ENCODE data around the gene RCL1. TPM values are rescaled to one million over a fixed set of nuclear protein-coding genes. Genes with fewer than 3 reads are reported as not detected.

RCL1 gene
- total and polyA plus RNA-seq, 7 experiments from 2014 or later = 21.5 to 39.4 (median 24.2) TPM

DNA sequence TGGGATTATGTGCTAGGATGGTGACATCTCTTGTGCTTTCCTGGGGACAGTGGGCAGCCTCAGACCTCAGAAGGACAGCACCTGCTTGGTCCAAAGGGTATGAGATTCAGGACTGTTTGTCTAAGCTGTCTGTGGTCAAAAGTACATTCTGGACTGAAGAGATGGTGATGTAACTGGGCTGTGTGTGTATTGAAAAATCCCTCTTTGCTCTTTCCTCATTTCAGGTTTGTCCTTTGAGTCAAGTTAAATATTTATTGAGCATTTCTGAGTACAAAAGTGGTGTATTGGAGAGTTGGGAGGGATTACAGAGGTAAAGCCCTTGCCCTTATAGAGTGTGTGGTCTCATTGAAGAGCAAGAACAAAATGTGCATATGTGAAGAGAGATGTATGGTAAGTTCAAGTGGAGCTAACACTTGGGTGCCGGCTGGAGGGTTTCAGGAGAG is 46.7 kb downstream of the RCL1 start:
- peak overlapping the region in 1 of 9 donors; percentile 0 for H3K27ac Mint-ChIP-seq
- DNase-seq = no peak
- peaks cover 0 to 54% (median 5%) of the 10 kb centered on the region in 3 experiments for H3K36me3 ChIP-seq (ENCODE audit: control insufficient read depth in 2 of 3, insufficient read depth in 3 of 3, low read length in 3 of 3)
- H3K4me1 ChIP-seq (ENCODE audit: control insufficient read depth in 2 of 2, insufficient read depth in 2 of 2, low read length in 2 of 2) = no peaks in the 10 kb centered on the region
- H3K4me1 Mint-ChIP-seq = peaks cover 4 to 61% (median 11%) of the 10 kb centered on the region in 7 donors
- ChIA-PET POLR2A (no interaction called here), CTCF (no interaction called here)
- ATAC-seq = no peak
- peaks cover 28 to 62% (median 43%) of the 10 kb centered on the region in 5 donors for H3K36me3 Mint-ChIP-seq
- H3K4me3 Mint-ChIP-seq = no peak overlapping the region
- H3K27me3 ChIP-seq (ENCODE audit: control insufficient read depth in 2 of 2, insufficient read depth in 2 of 2, low read length in 2 of 2) = no peaks in the 10 kb centered on the region
- H3K9me3 Mint-ChIP-seq = no peaks in the 10 kb centered on the region
- H3K4me3 ChIP-seq (ENCODE audit: low read length) = no peak overlapping the region
- H3K27me3 Mint-ChIP-seq = no peaks in the 10 kb centered on the region
- no peaks in the 10 kb centered on the region for H3K9me3 ChIP-seq (ENCODE audit: control insufficient read depth in 2 of 3, low read length in 3 of 3)
- intact Hi-C loops (cut with micrococcal nuclease) = loop anchor here in 1 of 2 donors (10.0 kb wide), 1 partner anchor 75 kb away; no protein-coding TSS in a partner anchor
- H3K27ac ChIP-seq (ENCODE audit: low read depth, low read length) = no peak overlapping the region

DNA sequence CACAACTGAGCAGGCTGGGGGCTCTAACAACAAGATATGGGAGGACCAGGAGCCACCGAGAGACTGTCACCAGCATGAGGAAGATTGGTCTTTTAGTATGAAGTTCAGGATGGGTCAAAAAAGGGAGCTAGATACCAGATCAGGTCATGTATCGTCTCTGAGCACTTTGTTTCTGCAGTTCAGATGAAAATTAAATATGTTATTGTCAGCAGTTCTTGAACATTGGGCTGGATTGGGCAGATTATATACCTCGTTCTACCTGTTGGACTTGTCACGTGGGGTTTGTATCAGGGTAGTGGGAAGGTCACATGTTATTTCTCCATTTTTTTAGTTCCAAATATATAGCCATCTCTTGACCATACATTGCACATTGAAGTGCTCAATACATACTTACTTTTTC is 47.3 kb downstream of the RCL1 start:
- no peaks in the 10 kb centered on the region for H3K9me3 ChIP-seq (ENCODE audit: control insufficient read depth in 2 of 3, low read length in 3 of 3)
- H3K36me3 ChIP-seq (ENCODE audit: control insufficient read depth in 2 of 3, insufficient read depth in 3 of 3, low read length in 3 of 3) = peaks cover 0 to 54% (median 5%) of the 10 kb centered on the region in 3 experiments
- intact Hi-C loops (cut with micrococcal nuclease) = no loop called here
- H3K27ac Mint-ChIP-seq = no peak overlapping the region
- H3K9me3 Mint-ChIP-seq = no peaks in the 10 kb centered on the region
- H3K27ac ChIP-seq (ENCODE audit: low read depth, low read length) = no peak overlapping the region
- ChIA-PET POLR2A (no interaction called here), CTCF (no interaction called here)
- H3K36me3 Mint-ChIP-seq = peaks cover 23 to 62% (median 43%) of the 10 kb centered on the region in 5 donors
- no peaks in the 10 kb centered on the region for H3K4me1 ChIP-seq (ENCODE audit: control insufficient read depth in 2 of 2, insufficient read depth in 2 of 2, low read length in 2 of 2)
- DNase-seq (no peak), ATAC-seq (no peak)
- H3K4me3 ChIP-seq (ENCODE audit: low read length) = no peak overlapping the region
- H3K4me3 Mint-ChIP-seq = no peak overlapping the region
- H3K27me3 ChIP-seq (ENCODE audit: control insufficient read depth in 2 of 2, insufficient read depth in 2 of 2, low read length in 2 of 2) = no peaks in the 10 kb centered on the region
- peaks cover 4 to 63% (median 11%) of the 10 kb centered on the region in 7 donors for H3K4me1 Mint-ChIP-seq
- H3K27me3 Mint-ChIP-seq = no peaks in the 10 kb centered on the region

DNA sequence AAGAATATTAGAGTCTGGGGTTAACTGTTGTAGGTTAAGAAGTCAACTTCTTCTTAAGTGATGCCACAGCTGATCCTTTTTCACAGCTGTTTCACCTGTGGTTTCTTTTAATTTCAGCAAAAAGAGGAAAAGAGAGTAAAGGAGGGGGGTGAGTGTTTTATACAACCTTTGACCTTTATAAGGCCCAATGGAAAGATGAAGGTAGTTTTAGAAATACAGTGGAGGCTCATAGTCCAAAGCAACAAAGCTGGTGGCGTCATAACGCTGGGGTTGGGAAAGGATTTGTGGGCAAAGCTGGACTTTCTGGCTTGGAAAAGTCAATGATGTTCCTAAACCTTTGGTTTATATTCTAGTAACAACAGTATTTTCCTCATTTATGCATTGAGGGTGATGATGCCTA is 49.5 kb downstream of the RCL1 start:
- no peak for ATAC-seq
- intact Hi-C loops (cut with micrococcal nuclease) = no loop called here
- no peak for DNase-seq
- peaks cover 3 to 51% (median 4%) of the 10 kb centered on the region in 7 donors for H3K4me1 Mint-ChIP-seq
- H3K4me3 Mint-ChIP-seq = no peak overlapping the region
- no peaks in the 10 kb centered on the region for H3K27me3 ChIP-seq (ENCODE audit: control insufficient read depth in 2 of 2, insufficient read depth in 2 of 2, low read length in 2 of 2)
- H3K4me1 ChIP-seq (ENCODE audit: control insufficient read depth in 2 of 2, insufficient read depth in 2 of 2, low read length in 2 of 2) = no peaks in the 10 kb centered on the region
- POLR2A ChIA-PET = no interaction called here
- CTCF ChIA-PET = no interaction called here
- H3K36me3 Mint-ChIP-seq = peaks cover 19 to 60% (median 39%) of the 10 kb centered on the region in 5 donors
- H3K9me3 ChIP-seq (ENCODE audit: control insufficient read depth in 2 of 3, low read length in 3 of 3) = no peaks in the 10 kb centered on the region
- H3K27ac Mint-ChIP-seq = peak overlapping the region in 2 of 9 donors; percentile 15 to 56
- peaks cover 3 to 56% (median 10%) of the 10 kb centered on the region in 3 experiments for H3K36me3 ChIP-seq (ENCODE audit: control insufficient read depth in 2 of 3, insufficient read depth in 3 of 3, low read length in 3 of 3)
- no peak overlapping the region for H3K4me3 ChIP-seq (ENCODE audit: low read length)
- H3K27me3 Mint-ChIP-seq = no peaks in the 10 kb centered on the region
- H3K27ac ChIP-seq (ENCODE audit: low read depth, low read length) = no peak overlapping the region
- H3K9me3 Mint-ChIP-seq = no peaks in the 10 kb centered on the region

DNA sequence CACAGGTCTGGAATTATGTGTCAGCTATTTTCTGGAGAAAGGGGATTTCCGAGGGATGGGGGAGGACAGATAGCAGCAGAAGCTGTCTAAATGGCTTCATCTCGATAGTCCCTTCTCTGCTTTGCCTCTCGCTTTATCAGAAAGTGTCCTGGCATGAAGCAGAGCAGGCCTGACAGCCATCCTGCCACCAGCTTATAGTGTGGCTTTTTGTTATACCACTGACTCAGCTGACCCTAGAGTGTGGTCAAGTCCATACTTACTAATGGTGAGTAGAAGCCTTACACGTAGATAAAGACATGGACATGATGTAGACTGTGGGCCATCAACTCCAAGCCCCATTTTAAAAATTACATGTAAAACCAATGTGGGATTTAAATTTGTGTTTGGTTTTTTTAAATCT is 50.0 kb downstream of the RCL1 start:
- H3K4me3 ChIP-seq (ENCODE audit: low read length) = no peak overlapping the region
- H3K4me1 ChIP-seq (ENCODE audit: control insufficient read depth in 2 of 2, insufficient read depth in 2 of 2, low read length in 2 of 2) = no peaks in the 10 kb centered on the region
- intact Hi-C loops (cut with micrococcal nuclease) = no loop called here
- H3K9me3 Mint-ChIP-seq = no peaks in the 10 kb centered on the region
- no peaks in the 10 kb centered on the region for H3K27me3 ChIP-seq (ENCODE audit: control insufficient read depth in 2 of 2, insufficient read depth in 2 of 2, low read length in 2 of 2)
- peaks cover 19 to 54% (median 39%) of the 10 kb centered on the region in 5 donors for H3K36me3 Mint-ChIP-seq
- ATAC-seq = no peak
- POLR2A ChIA-PET = no interaction called here
- H3K27ac Mint-ChIP-seq = peak overlapping the region in 1 of 9 donors; percentile 38
- H3K36me3 ChIP-seq (ENCODE audit: control insufficient read depth in 2 of 3, insufficient read depth in 3 of 3, low read length in 3 of 3) = peaks cover 3 to 60% (median 10%) of the 10 kb centered on the region in 3 experiments
- CTCF ChIA-PET = no interaction called here
- H3K9me3 ChIP-seq (ENCODE audit: control insufficient read depth in 2 of 3, low read length in 3 of 3) = no peaks in the 10 kb centered on the region
- peaks cover 3 to 46% (median 4%) of the 10 kb centered on the region in 7 donors for H3K4me1 Mint-ChIP-seq
- H3K27ac ChIP-seq (ENCODE audit: low read depth, low read length) = no peak overlapping the region
- no peak for DNase-seq
- H3K4me3 Mint-ChIP-seq = no peak overlapping the region
- no peaks in the 10 kb centered on the region for H3K27me3 Mint-ChIP-seq

DNA sequence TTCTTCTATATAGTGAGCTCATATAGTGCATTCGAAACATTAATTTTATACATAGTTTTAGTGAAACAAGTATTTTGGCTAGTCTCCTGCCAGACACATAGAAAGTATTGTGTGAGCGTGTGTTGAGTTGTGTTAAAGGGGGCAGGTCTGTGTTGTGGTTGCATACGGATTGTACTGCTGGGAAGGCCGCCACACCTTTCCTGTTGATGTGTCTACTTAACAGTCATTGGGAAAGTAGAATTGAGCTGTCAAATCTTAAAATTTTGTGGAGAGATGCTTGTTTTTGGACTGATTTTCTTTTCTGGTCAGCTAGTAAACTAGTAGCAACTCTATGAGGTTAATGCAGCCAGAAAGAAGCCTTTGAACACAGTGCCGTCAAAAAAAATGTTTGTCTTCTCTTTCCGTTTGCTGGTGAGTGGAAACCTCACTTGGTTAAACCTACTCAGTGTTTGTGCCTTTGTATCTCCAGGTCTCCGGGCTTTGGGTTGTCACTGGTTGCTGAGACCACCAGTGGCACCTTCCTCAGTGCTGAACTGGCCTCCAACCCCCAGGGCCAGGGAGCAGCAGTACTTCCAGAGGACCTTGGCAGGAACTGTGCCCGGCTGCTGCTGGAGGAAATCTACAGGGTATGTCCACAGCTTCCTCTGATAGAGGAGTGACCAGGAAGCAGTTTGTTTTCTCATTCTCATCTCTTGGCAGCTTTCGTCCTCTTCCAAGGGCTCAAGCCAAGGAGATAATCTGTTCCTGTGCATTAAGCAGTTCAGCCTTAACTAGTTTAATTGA is 51.5 kb downstream of the RCL1 start:
- Mint-ChIP-seq H3K4me3 (peak overlapping the region in 1 of 10 donors; percentile 42), H3K9me3 (no peaks in the 10 kb centered on the region), H3K27ac (peak overlapping the region in 4 of 9 donors; percentile 1 to 66 (median 49)), H3K36me3 (peaks cover 15 to 45% (median 35%) of the 10 kb centered on the region in 5 donors), H3K27me3 (no peaks in the 10 kb centered on the region), H3K4me1 (peaks cover 3 to 39% (median 4%) of the 10 kb centered on the region in 7 donors)
- intact Hi-C loops (cut with micrococcal nuclease) = no loop called here
- ChIA-PET CTCF (interaction anchor here (0.6 kb wide), 1 partner anchor 918 kb away, joined by 3 read pairs; no protein-coding TSS in a partner anchor), POLR2A (no interaction called here)
- DNase-seq (no peak), ATAC-seq (no peak)
- Histone ChIP-seq H3K36me3 (ENCODE audit: control insufficient read depth in 2 of 3, insufficient read depth in 3 of 3, low read length in 3 of 3) (peaks cover 3 to 65% (median 10%) of the 10 kb centered on the region in 3 experiments), H3K27me3 (ENCODE audit: control insufficient read depth in 2 of 2, insufficient read depth in 2 of 2, low read length in 2 of 2) (no peaks in the 10 kb centered on the region), H3K27ac (ENCODE audit: low read depth, low read length) (no peak overlapping the region), H3K4me3 (ENCODE audit: low read length) (no peak overlapping the region), H3K4me1 (ENCODE audit: control insufficient read depth in 2 of 2, insufficient read depth in 2 of 2, low read length in 2 of 2) (no peaks in the 10 kb centered on the region), H3K9me3 (ENCODE audit: control insufficient read depth in 2 of 3, low read length in 3 of 3) (no peaks in the 10 kb centered on the region)

DNA sequence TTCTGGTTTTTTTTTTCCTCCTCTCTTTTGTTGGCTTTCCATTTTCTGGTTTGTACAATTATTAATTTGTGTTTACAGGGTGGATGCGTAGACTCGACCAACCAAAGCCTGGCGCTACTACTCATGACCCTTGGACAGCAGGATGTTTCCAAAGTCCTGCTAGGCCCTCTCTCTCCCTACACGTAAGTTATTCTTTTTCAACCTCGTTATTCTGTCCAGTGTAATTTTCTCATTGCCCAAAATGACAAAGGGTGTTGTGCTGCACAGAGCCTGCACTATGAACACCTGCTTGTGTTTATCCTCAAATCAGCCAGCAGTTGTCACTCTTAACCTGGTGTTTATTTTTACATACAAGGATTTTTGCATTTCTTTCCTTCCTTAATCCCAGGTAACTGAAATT is 56.6 kb downstream of the RCL1 start:
- ATAC-seq (no peak), DNase-seq (no peak)
- Mint-ChIP-seq H3K4me3 (no peak overlapping the region), H3K4me1 (peaks cover 0 to 20% (median 0%) of the 10 kb centered on the region in 7 donors), H3K27me3 (no peaks in the 10 kb centered on the region), H3K27ac (no peak overlapping the region), H3K9me3 (no peaks in the 10 kb centered on the region), H3K36me3 (peaks cover 16 to 43% (median 24%) of the 10 kb centered on the region in 5 donors)
- Histone ChIP-seq H3K4me1 (ENCODE audit: control insufficient read depth in 2 of 2, insufficient read depth in 2 of 2, low read length in 2 of 2) (no peaks in the 10 kb centered on the region), H3K27ac (ENCODE audit: low read depth, low read length) (no peak overlapping the region), H3K36me3 (ENCODE audit: control insufficient read depth in 2 of 3, insufficient read depth in 3 of 3, low read length in 3 of 3) (peaks cover 3 to 73% (median 5%) of the 10 kb centered on the region in 3 experiments), H3K27me3 (ENCODE audit: control insufficient read depth in 2 of 2, insufficient read depth in 2 of 2, low read length in 2 of 2) (no peaks in the 10 kb centered on the region), H3K4me3 (ENCODE audit: low read length) (no peak overlapping the region), H3K9me3 (ENCODE audit: control insufficient read depth in 2 of 3, low read length in 3 of 3) (no peaks in the 10 kb centered on the region)
- intact Hi-C loops (cut with micrococcal nuclease) = loop anchor here (1.0 kb wide), 1 partner anchor 139 kb away; no protein-coding TSS in a partner anchor
- ChIA-PET POLR2A (no interaction called here), CTCF (no interaction called here)
